Mesodermal cell (in vitro differentiated cells): ENCODE data around the gene ANKRD30A.
"Not testable (repeated sequence)": the region's sequence is repeated elsewhere in the genome, so short reads cannot be mapped to it uniquely, and the experiment has no call there.

ENCODE experiments used
- H3K27ac ChIP-seq: 2 replicates; pipeline ENCODE4 v1.7.0; 2013; ENCODE audit warnings: mild to moderate bottlenecking, low read depth, low read length, moderate library complexity; ENCODE audit not compliant: severe bottlenecking
- H3K36me3 ChIP-seq: 2 replicates; pipeline ENCODE4 v1.7.1; 2013; ENCODE audit warnings: mild to moderate bottlenecking, low read length, moderate library complexity; ENCODE audit not compliant: control insufficient read depth, insufficient read depth
- H3K4me1 ChIP-seq: one replicate; pipeline ENCODE4 v1.7.1; 2013; ENCODE audit warnings: mild to moderate bottlenecking, low read length; ENCODE audit not compliant: insufficient read depth, control insufficient read depth, poor library complexity, severe bottlenecking
- H3K4me3 ChIP-seq: 2 replicates; pipeline ENCODE4 v1.7.0; 2013; ENCODE audit warnings: low read length, control low read depth, mild to moderate bottlenecking; ENCODE audit not compliant: insufficient read depth, poor library complexity, severe bottlenecking; ENCODE audit errors: extremely low read depth
- H3K9me3 ChIP-seq: 2 replicates; pipeline ENCODE4 v1.7.1; 2013; ENCODE audit warnings: mild to moderate bottlenecking, low read length, moderate library complexity; ENCODE audit not compliant: control insufficient read depth
- WGBS, 2 experiments: methylation state at CpG; one replicate each; pipeline ENCODE4 v1.1.5; 2013; ENCODE audit warnings: missing lambda C conversion rate in 2 of 2; ENCODE audit not compliant: insufficient coverage in 2 of 2; 5-methylcytosine and 5-hydroxymethylcytosine counted together

ANKRD30A gene

GRCh38 chr10:37255837-37256236 lies 130.4 kb downstream of the ANKRD30A start:
- H3K4me1 ChIP-seq, H3K4me3 ChIP-seq, H3K36me3 ChIP-seq, H3K27ac ChIP-seq: not testable (repeated sequence)
- H3K9me3 ChIP-seq: peaks cover 12% of the 10 kb centered on the region
- WGBS, 2 experiments: 33 to 52% methylated on average over 3 of the region's 3 CpGs

- H3K27ac ChIP-seq: no peak overlapping the region
- peaks cover 39% of the 10 kb centered on the region for H3K9me3 ChIP-seq
- no peaks in the 10 kb centered on the region for H3K36me3 ChIP-seq
- WGBS, 2 experiments: 79 to 88% methylated on average over 4 of the region's 5 CpGs
- H3K4me3 ChIP-seq: no peak overlapping the region
- H3K4me1 ChIP-seq: no peaks in the 10 kb centered on the region
These were observed 137.9 kb downstream of the ANKRD30A start for GRCh38 chr10:37263304-37263703.

GRCh38 chr10:37268266-37268665 lies 142.9 kb downstream of the ANKRD30A start:
- no peak overlapping the region for H3K4me3 ChIP-seq
- no CpG with 5 or more reads among the region's 3 CpGs for WGBS, 2 experiments
- H3K4me1 ChIP-seq: no peaks in the 10 kb centered on the region
- H3K9me3 ChIP-seq: peaks cover 59% of the 10 kb centered on the region
- H3K36me3 ChIP-seq: no peaks in the 10 kb centered on the region
- H3K27ac ChIP-seq: no peak overlapping the region

GRCh38 chr10:37269554-37270256 lies 144.3 kb downstream of the ANKRD30A start:
- H3K4me3 ChIP-seq: no peak overlapping the region
- no peaks in the 10 kb centered on the region for H3K4me1 ChIP-seq
- peaks cover 46% of the 10 kb centered on the region for H3K9me3 ChIP-seq
- 40% methylated on average over 2 of the region's 5 CpGs; no CpG with 5 or more reads in 1 of the 2 experiments for WGBS, 2 experiments
- H3K27ac ChIP-seq: no peak overlapping the region
- no peaks in the 10 kb centered on the region for H3K36me3 ChIP-seq

GRCh38 chr10:37275216-37275777 lies 149.9 kb downstream of the ANKRD30A start:
- Histone ChIP-seq H3K36me3 (no peaks in the 10 kb centered on the region), H3K9me3 (peaks cover 45% of the 10 kb centered on the region), H3K27ac (no peak overlapping the region), H3K4me1 (no peaks in the 10 kb centered on the region), H3K4me3 (no peak overlapping the region)
- WGBS, 2 experiments: 85 to 91% methylated on average over 12 to 16 of the region's 17 CpGs

- 89 to 91% methylated on average over 16 to 18 of the region's 18 CpGs for WGBS, 2 experiments
- peaks cover 46% of the 10 kb centered on the region for H3K9me3 ChIP-seq
These were observed 159.7 kb downstream of the ANKRD30A start for GRCh38 chr10:37285063-37285462.

GRCh38 chr10:37289833-37290464 lies 164.6 kb downstream of the ANKRD30A start:
- Histone ChIP-seq H3K4me1 (no peaks in the 10 kb centered on the region), H3K36me3 (no peaks in the 10 kb centered on the region), H3K27ac (no peak overlapping the region), H3K4me3 (no peak overlapping the region), H3K9me3 (peaks cover 41% of the 10 kb centered on the region)
- 43 to 74% methylated on average over 1 to 3 of the region's 4 CpGs for WGBS, 2 experiments

More at GRCh38 chr10:37285063-37285462, 159.7 kb downstream of the ANKRD30A start:
- Histone ChIP-seq H3K4me1 (no peaks in the 10 kb centered on the region), H3K27ac (no peak overlapping the region), H3K4me3 (no peak overlapping the region), H3K36me3 (no peaks in the 10 kb centered on the region)

- Histone ChIP-seq H3K36me3 (no peaks in the 10 kb centered on the region), H3K27ac (no peak overlapping the region), H3K9me3 (peaks cover 60% of the 10 kb centered on the region), H3K4me3 (no peak overlapping the region), H3K4me1 (no peaks in the 10 kb centered on the region)
- WGBS, 2 experiments: 50% methylated on average over 1 of the region's 2 CpGs; no CpG with 5 or more reads in 1 of the 2 experiments
These were observed 175.9 kb downstream of the ANKRD30A start for GRCh38 chr10:37301271-37301670.

- WGBS, 2 experiments: 0 to 49% methylated on average over 1 to 2 of the region's 2 CpGs
- Histone ChIP-seq H3K36me3 (no peaks in the 10 kb centered on the region), H3K9me3 (peaks cover 56% of the 10 kb centered on the region), H3K27ac (no peak overlapping the region), H3K4me1 (no peaks in the 10 kb centered on the region), H3K4me3 (no peak overlapping the region)
These were observed 178.6 kb downstream of the ANKRD30A start for GRCh38 chr10:37304036-37304435.

- Histone ChIP-seq H3K36me3 (no peaks in the 10 kb centered on the region), H3K4me1 (no peaks in the 10 kb centered on the region), H3K4me3 (no peak overlapping the region), H3K27ac (no peak overlapping the region), H3K9me3 (peaks cover 70% of the 10 kb centered on the region)
- WGBS, 2 experiments: 13% methylated on average over 1 of the region's 3 CpGs; no CpG with 5 or more reads in 1 of the 2 experiments
These were observed 189.0 kb downstream of the ANKRD30A start for GRCh38 chr10:37314350-37314749.

GRCh38 chr10:37314862-37315261 lies 189.5 kb downstream of the ANKRD30A start:
- Histone ChIP-seq H3K27ac (no peak overlapping the region), H3K9me3 (peaks cover 67% of the 10 kb centered on the region), H3K4me3 (no peak overlapping the region), H3K4me1 (no peaks in the 10 kb centered on the region), H3K36me3 (no peaks in the 10 kb centered on the region)
- no CpG with 5 or more reads among the region's 1 CpG for WGBS, 2 experiments
